H9 (cell line): ENCODE data around the gene SPEF2. TPM values are rescaled to one million over a fixed set of nuclear protein-coding genes. Genes with fewer than 3 reads are reported as not detected.

Experiments
- DNase-seq: peaks from one replicate; pipeline ENCODE4 v3.0.0-alpha.2; 2017
- H2AFZ ChIP-seq: one replicate; pipeline ENCODE4 v1.6.1; 2013; ENCODE audit warnings: mild to moderate bottlenecking, low read length, control low read depth, moderate library complexity
- H2AK5ac ChIP-seq: 2 replicates; pipeline ENCODE4 v1.6.1; 2013; ENCODE audit warnings: low read length, control low read depth, mixed read lengths; ENCODE audit not compliant: insufficient read length
- H2BK120ac ChIP-seq: one replicate; pipeline ENCODE4 v1.6.1; 2013; ENCODE audit warnings: low read depth, mild to moderate bottlenecking, low read length, control low read depth, inconsistent platforms; ENCODE audit not compliant: poor library complexity, severe bottlenecking
- H2BK12ac ChIP-seq: 2 replicates; pipeline ENCODE4 v1.6.1; 2013; ENCODE audit warnings: low read length, control low read depth, mixed read lengths, low read depth; ENCODE audit not compliant: insufficient read length
- H2BK15ac ChIP-seq: 2 replicates; pipeline ENCODE4 v1.6.1; 2013; ENCODE audit warnings: low read depth, low read length, control low read depth
- H2BK20ac ChIP-seq: one replicate; pipeline ENCODE4 v1.6.1; 2013; ENCODE audit warnings: low read depth, mild to moderate bottlenecking, low read length, control low read depth, inconsistent platforms; ENCODE audit not compliant: poor library complexity, severe bottlenecking
- H2BK5ac ChIP-seq: 2 replicates; pipeline ENCODE4 v1.6.1; 2013; ENCODE audit warnings: low read length, control low read depth, mixed read lengths; ENCODE audit not compliant: insufficient read length
- H3K14ac ChIP-seq: 2 replicates; pipeline ENCODE4 v1.6.1; 2013; ENCODE audit warnings: low read length, control low read depth; ENCODE audit not compliant: insufficient read depth
- H3K18ac ChIP-seq: 2 replicates; pipeline ENCODE4 v1.6.1; 2013; ENCODE audit warnings: low read depth, mild to moderate bottlenecking, mixed read lengths, low read length, control low read depth; ENCODE audit not compliant: insufficient read length
- H3K23ac ChIP-seq: 2 replicates; pipeline ENCODE4 v1.6.1; 2013; ENCODE audit warnings: low read length, control low read depth, mixed read lengths, low read depth; ENCODE audit not compliant: insufficient read length
- H3K23me2 ChIP-seq: 2 replicates; pipeline ENCODE4 v1.6.1; 2013; ENCODE audit warnings: low read depth, mild to moderate bottlenecking, mixed read lengths, low read length, control low read depth; ENCODE audit not compliant: insufficient read length, poor library complexity, severe bottlenecking
- H3K27ac ChIP-seq: 2 replicates; pipeline ENCODE4 v1.5.1; 2013; ENCODE audit warnings: low read length, control low read depth, mixed read lengths, low read depth; ENCODE audit not compliant: insufficient read length
- H3K27me3 ChIP-seq: 2 replicates; pipeline ENCODE4 v1.6.1; 2013; ENCODE audit warnings: low read length, control low read depth, inconsistent platforms; ENCODE audit not compliant: insufficient read depth
- H3K4ac ChIP-seq: 2 replicates; pipeline ENCODE4 v1.6.1; 2013; ENCODE audit warnings: low read depth, mild to moderate bottlenecking, control low read depth, inconsistent platforms, low read length, moderate library complexity
- H3K4me1 ChIP-seq: 2 replicates; pipeline ENCODE4 v1.6.1; 2013; ENCODE audit warnings: low read length, control low read depth, inconsistent platforms; ENCODE audit not compliant: insufficient read depth
- H3K4me2 ChIP-seq: 2 replicates; pipeline ENCODE4 v1.6.1; 2013; ENCODE audit warnings: low read length, control low read depth, mixed read lengths; ENCODE audit not compliant: insufficient read length, insufficient read depth
- H3K56ac ChIP-seq: 2 replicates; pipeline ENCODE4 v1.6.1; 2013; ENCODE audit warnings: low read depth, mild to moderate bottlenecking, mixed read lengths, low read length, control low read depth; ENCODE audit not compliant: insufficient read length
- H3K79me1 ChIP-seq: 2 replicates; pipeline ENCODE4 v1.6.1; 2013; ENCODE audit warnings: low read depth, mild to moderate bottlenecking, moderate library complexity, low read length, control low read depth, inconsistent platforms; ENCODE audit not compliant: insufficient read depth, poor library complexity, severe bottlenecking
- H3K79me2 ChIP-seq: 2 replicates; pipeline ENCODE4 v1.6.1; 2013; ENCODE audit warnings: low read length, control low read depth, inconsistent platforms; ENCODE audit not compliant: insufficient read depth
- H3K9ac ChIP-seq: 2 replicates; pipeline ENCODE4 v1.6.1; 2013; ENCODE audit warnings: low read length, control low read depth, mixed read lengths; ENCODE audit not compliant: insufficient read length; ENCODE audit errors: extremely low read depth
- H3K9me3 ChIP-seq: one replicate; pipeline ENCODE4 v1.6.1; 2013; ENCODE audit warnings: low read depth, low read length, inconsistent platforms; ENCODE audit not compliant: control insufficient read depth
- H3T11ph ChIP-seq: one replicate; pipeline ENCODE4 v1.6.1; 2013; ENCODE audit warnings: mild to moderate bottlenecking, low read length, control low read depth, inconsistent platforms
- H4K20me1 ChIP-seq: one replicate; pipeline ENCODE4 v1.6.1; 2013; ENCODE audit not compliant: control insufficient read depth, insufficient read length, insufficient read depth
- H4K5ac ChIP-seq: 2 replicates; pipeline ENCODE4 v1.6.1; 2013; ENCODE audit warnings: low read depth, mild to moderate bottlenecking, mixed read lengths, low read length, control low read depth; ENCODE audit not compliant: insufficient read length
- H4K8ac ChIP-seq: replicated peaks from 2 replicates; pipeline ENCODE4 v1.6.1; 2013; ENCODE audit warnings: low read length, control low read depth, mixed read lengths, low read depth; ENCODE audit not compliant: insufficient read length
- H4K91ac ChIP-seq: 2 replicates; pipeline ENCODE4 v1.6.1; 2013; ENCODE audit warnings: low read depth, mild to moderate bottlenecking, moderate library complexity, mixed read lengths, low read length, control low read depth; ENCODE audit not compliant: insufficient read length
- H3K27ac Mint-ChIP-seq, 3 experiments: 2 replicates in 2 of 3; 3 replicates in 1 of 3; pipeline ENCODE4 v1.8.0; 2020 to 2021; ENCODE audit warnings: mixed read lengths in 3 of 3, mild to moderate bottlenecking in 1 of 3, moderate library complexity in 1 of 3
- H3K27me3 Mint-ChIP-seq: 2 replicates; pipeline ENCODE4 v1.8.0; 2021; ENCODE audit warnings: low read depth, mild to moderate bottlenecking, moderate library complexity, mixed read lengths
- H3K36me3 Mint-ChIP-seq, 3 experiments: 2 replicates in 2 of 3; 3 replicates in 1 of 3; pipeline ENCODE4 v1.8.0; 2020 to 2021; ENCODE audit warnings: low read depth in 3 of 3, mixed read lengths in 3 of 3; ENCODE audit not compliant: insufficient read depth in 1 of 3
- H3K4me1 Mint-ChIP-seq, 2 experiments: 2 replicates each; pipeline ENCODE4 v1.8.0; 2020; ENCODE audit warnings: mixed read lengths in 2 of 2
- H3K4me3 Mint-ChIP-seq, 2 experiments: 2 replicates in 1 of 2; 3 replicates in 1 of 2; pipeline ENCODE4 v1.8.0; 2020 to 2021; ENCODE audit warnings: mild to moderate bottlenecking in 2 of 2, mixed read lengths in 2 of 2, moderate library complexity in 1 of 2
- H3K9me3 Mint-ChIP-seq, 2 experiments: 2 replicates in 1 of 2; 3 replicates in 1 of 2; pipeline ENCODE4 v1.8.0; 2020; ENCODE audit warnings: mild to moderate bottlenecking in 2 of 2, mixed read lengths in 2 of 2, moderate library complexity in 1 of 2
- CTCF ChIP-seq: fragments of 200-600 bp; sonication (generic); conservative IDR thresholded peaks from 3 replicates; pipeline ENCODE4 v1.8.0; 2021; ENCODE audit warnings: antibody characterized with exemption, mild to moderate bottlenecking
- WGBS: extraction: QIAGEN DNeasy Blood & Tissue Kit; methylation state at CpG from one replicate; pipeline ENCODE4 v1.1.7; 2013; ENCODE audit warnings: missing lambda C conversion rate, low lambda C conversion rate, mixed read lengths; ENCODE audit not compliant: insufficient read length; ENCODE audit errors: extremely low coverage; 5-methylcytosine and 5-hydroxymethylcytosine counted together
- total RNA-seq: library from RNA; stranded (reverse); gene quantifications from 2 replicates; pipeline ENCODE4 v1.2.1, GENCODE V29; 2021

SPEF2 gene
- total RNA-seq, 1 experiment from 2014 or later = 1.0 TPM

GRCh38 chr5:35657877-35658276, 40.2 kb downstream of the SPEF2 start:
- no peaks in the 10 kb centered on the region for H3K79me2 ChIP-seq
- no CpG with 5 or more reads among the region's 2 CpGs for WGBS
- no peaks in the 10 kb centered on the region; the same call in 1 of the 2 replicates for H3K4me1 ChIP-seq
- Mint-ChIP-seq H3K4me3 (no peak overlapping the region), H3K9me3 (no peaks in the 10 kb centered on the region), H3K36me3 (no peaks in the 10 kb centered on the region), H3K27ac (no peak overlapping the region), H3K4me1 (peaks cover 13 to 17% of the 10 kb centered on the region in 2 experiments), H3K27me3 (peaks cover 2% of the 10 kb centered on the region)
- no peaks in the 10 kb centered on the region for H3K23me2 ChIP-seq
- H4K91ac ChIP-seq = no peak overlapping the region
- H3K4me2 ChIP-seq = no peak overlapping the region
- H3K9me3 ChIP-seq = no peaks in the 10 kb centered on the region
- no peak for TF ChIP-seq CTCF
- H2AFZ ChIP-seq = no peak overlapping the region
- no peak overlapping the region for H3K27ac ChIP-seq
- H3K27me3 ChIP-seq = no peaks in the 10 kb centered on the region
- no peak overlapping the region for H3K23ac ChIP-seq
- no peaks in the 10 kb centered on the region for H4K20me1 ChIP-seq
- no peak overlapping the region for H2BK20ac ChIP-seq
- H3T11ph ChIP-seq = no peak overlapping the region
- no peak overlapping the region for H2BK120ac ChIP-seq
- H3K9ac ChIP-seq = no peak overlapping the region
- no peak overlapping the region for H2AK5ac ChIP-seq
- H3K18ac ChIP-seq = no peak overlapping the region
- no peak overlapping the region for H4K8ac ChIP-seq
- H3K56ac ChIP-seq = no peak overlapping the region
- no peak overlapping the region for H4K5ac ChIP-seq
- no peak overlapping the region for H3K14ac ChIP-seq
- no peak overlapping the region for H2BK5ac ChIP-seq
- no peak overlapping the region for H2BK12ac ChIP-seq
- H3K79me1 ChIP-seq = no peaks in the 10 kb centered on the region
- no peak overlapping the region for H2BK15ac ChIP-seq
- no peak for DNase-seq
- no peak overlapping the region for H3K4ac ChIP-seq
